Sciatic nerve (tissue), 2 donors: ENCODE data around the gene SCARB1. TPM values are rescaled to one million over a fixed set of nuclear protein-coding genes. Genes with fewer than 3 reads are reported as not detected.
"Not testable (repeated sequence)": the region's sequence is repeated elsewhere in the genome, so short reads cannot be mapped to it uniquely, and the experiment has no call there.

Experiments
- ATAC-seq: fragments of 200-7000 bp; cut with Tn5 transposase; one replicate; pipeline ENCODE4 v1.9.1; 2020; ENCODE audit warnings: mild to moderate bottlenecking, moderate library complexity
- DNase-seq: peaks from one replicate; pipeline ENCODE4 v3.0.0-alpha.2; 2020; ENCODE audit warnings: low spot score
- intact Hi-C: fragments of 100-400 bp; cut with DNase I; formaldehyde crosslinking; loops from one replicate; pipeline ENCODE4 v1.14.2; 2022
- total RNA-seq: library from RNA; stranded (reverse); fragmentation: NEBNext Ultra II Directional; extraction: Animal tissue kit (Norgen Biotek cat#: 25700); gene quantifications from one replicate; pipeline ENCODE4 v1.2.1, GENCODE V29; 2021
- donor health status: DM: no; HTN: no; CAD: no.
- donor health status: DM: no; HTN: no; CAD: no.

The SCARB1 gene
- total RNA-seq, 1 donor from 2014 or later: 69.2 TPM

DNA sequence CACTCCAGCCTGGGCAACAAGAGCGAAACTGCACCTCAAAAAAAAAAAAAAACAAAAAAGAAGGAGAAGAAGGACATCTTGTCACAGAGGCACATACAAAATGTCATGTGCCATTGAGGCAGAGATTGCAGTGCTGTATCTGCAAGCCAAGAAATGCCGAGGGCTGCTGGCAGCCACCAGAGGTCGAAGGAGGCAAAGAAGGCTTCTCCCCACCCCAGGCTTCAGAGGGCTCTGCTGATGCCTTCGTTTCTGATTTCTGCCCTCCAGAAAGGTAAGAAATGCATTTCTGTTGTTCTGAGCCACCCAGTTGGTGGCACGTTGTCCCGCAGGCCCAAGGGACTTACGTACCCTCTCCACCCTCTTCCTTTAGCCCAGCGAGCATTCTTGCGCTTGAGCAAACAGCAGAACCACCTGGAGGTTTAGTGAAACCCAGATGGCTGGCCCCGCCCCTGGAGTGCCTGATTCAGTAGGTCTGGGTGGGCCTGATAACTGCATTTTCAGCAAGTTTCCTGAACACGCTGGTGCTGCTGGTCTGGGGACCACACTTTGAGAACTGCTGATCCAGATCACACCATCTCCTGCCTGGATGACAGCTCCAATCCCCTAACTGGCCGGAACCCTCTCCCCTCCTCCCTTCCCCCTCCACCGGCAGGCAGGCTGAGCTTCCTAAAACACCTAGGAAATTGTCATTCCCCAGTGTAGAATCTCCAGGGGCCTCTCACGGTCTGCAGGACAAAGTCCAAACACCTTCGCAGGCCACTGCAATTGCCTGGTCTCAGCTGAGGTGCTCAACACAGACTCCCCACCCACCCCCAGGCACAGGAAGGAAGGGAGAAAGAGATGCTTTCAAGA lies 21.1 kb upstream of the SCARB1 start:
- no peak for DNase-seq
- ATAC-seq: no peak
- intact Hi-C loops: no loop called here

DNA sequence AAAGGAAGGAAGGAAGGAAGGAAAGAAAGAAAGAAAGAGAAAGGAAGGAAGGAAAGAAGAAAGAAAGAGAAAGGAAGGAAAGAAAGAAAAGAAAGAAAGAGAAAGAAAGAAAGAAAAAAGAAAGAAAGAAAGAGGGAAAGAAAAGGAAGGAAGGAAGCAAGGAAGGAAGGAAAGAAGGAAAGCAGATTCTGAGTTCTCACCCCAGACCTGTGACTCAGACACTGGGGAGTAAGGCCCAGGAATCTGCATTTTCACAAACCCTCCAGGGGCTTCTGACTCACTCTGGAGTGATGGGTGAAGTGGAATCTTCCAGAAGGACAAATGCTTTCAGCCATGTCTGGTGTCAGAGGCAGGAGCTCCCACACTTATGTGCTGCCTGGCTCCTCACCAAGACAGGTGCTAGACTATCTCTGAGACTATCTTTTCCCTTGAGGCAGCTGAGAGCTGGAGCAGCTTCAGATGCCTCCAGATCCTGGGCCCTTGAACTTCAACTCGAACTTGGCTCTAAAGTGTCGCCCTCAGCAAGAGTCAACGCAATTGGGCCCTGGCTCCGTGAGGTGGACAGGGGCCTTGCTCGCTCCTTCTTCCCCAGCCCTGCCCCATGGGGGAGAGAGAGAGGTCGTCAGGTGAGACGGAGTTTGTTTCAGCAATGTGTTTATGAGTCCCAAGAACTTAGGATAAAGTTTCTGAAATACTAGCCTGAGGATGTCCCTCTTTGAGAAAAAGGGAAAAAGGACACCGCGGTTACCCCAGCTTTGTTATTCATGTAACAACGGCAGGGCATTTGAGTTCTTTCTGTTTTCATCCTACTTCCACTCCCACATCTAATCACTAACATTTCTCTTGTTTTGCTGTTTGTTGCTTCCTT lies 19.8 kb upstream of the SCARB1 start:
- ATAC-seq: no peak
- no peak for DNase-seq
- intact Hi-C loops: no loop called here

DNA sequence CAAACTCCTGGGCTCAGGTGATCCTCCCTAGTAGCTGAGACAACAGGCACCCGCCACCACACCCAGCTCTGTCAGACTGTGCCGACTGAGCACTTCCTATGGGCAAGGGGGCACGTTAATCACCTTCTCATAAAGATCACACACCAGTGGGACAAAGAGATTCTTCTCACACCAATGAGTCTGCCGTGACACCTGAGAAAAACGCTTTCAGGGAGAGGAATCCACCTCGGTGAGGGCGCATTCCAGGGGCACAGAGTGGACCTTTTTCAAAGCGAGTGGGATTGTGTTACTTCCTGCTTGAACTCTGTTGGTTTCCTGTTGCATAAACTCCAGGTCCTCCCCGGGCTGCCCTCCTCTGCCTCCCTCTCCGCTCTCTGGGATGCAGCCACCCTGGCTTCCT lies 17.5 kb upstream of the SCARB1 start:
- no peak for DNase-seq
- ATAC-seq: peak; percentile 29
- intact Hi-C loops: no loop called here

DNA sequence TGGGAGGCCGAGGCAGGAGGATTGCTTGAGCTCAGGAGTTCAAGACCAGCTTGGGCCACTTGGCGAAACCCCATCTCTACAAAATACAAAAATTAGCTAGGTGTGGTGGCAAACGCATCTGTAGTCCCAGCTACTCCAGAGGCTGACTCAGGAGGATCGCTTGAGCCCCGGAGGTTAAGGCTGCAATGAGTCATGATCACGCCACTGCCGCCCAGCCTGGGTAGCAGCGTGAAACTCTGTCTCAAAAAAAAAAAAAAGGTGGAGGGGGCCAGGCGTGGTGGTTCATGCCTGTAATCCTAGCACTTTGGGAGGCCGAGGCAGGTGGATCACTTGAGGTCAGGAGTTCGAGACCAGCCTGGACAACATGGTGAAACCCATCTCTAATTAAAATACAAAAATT lies 16.7 kb upstream of the SCARB1 start:
- intact Hi-C loops, DNase-seq, ATAC-seq: not testable (repeated sequence)

DNA sequence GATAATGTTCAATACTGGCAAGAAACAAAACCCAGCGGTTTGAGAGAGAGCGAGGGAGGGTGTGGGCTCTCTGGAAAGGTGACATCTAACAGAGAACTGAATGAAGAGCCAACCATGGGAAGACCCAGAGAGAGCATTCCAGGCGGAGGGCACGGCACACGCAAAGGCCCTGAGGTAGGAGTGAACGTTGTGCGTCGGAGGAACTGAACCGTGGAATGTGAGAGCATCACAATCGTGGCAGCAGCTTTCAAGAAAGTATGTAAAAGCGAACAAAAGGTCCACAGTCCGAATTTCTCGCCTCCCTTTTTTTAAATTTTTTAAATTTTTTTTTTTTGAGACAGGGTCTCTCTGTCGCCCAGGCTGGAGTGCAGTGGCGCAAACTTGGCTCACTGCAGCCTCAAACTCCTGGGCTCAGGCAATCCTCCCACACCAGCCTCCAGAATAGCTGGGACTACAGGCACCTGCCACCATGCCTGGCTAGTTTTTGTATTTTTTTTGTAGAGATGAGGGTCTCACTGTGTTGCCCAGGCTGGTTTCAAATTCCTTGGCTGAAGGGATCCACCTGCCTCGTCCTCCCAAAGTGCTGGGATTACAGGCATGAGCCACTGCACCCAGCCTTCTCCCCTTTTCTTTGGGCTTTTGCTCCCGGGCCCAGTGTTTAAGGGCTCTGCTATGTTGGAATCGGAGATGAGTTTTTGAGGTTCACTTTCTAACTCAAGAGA lies 15.3 kb upstream of the SCARB1 start:
- intact Hi-C loops: no loop called here
- ATAC-seq: no peak
- no peak for DNase-seq

DNA sequence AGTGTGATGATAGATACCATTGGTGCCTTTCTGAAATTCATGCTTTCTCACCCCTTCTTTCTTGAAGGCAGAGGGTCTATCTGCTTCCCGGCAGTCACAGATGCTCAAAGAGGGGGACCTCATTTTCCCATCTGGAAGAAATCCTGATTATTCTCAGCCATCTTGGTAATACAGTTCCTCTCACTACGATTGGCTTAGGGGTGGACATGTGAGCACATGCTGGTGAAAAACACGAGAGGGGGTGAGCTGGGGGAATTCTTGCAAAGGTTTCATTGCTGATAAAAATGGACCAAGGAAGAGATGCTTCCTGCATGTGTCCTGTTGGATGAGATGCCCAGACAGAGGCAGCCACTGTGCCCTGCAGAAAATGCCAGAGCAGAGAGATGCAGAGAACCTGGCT lies 13.8 kb upstream of the SCARB1 start:
- no peak for ATAC-seq
- no peak for DNase-seq
- intact Hi-C loops: no loop called here

DNA sequence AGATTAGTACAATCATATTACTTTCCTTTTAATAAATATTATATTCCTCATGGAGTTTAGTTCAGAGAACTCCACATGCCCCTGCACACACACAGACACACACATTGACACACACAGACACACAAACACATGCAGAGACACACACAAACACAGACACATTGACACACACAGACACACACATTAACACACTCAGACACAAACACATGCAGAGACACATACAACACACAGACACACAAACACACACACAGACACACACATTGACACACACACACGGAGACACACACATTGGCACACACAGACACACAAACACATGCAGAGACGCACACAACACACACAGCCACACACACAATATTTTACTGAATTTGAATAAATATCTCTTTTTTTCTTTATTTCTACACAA lies 12.5 kb upstream of the SCARB1 start:
- ATAC-seq (no peak), DNase-seq (no peak)
- intact Hi-C loops: no loop called here

DNA sequence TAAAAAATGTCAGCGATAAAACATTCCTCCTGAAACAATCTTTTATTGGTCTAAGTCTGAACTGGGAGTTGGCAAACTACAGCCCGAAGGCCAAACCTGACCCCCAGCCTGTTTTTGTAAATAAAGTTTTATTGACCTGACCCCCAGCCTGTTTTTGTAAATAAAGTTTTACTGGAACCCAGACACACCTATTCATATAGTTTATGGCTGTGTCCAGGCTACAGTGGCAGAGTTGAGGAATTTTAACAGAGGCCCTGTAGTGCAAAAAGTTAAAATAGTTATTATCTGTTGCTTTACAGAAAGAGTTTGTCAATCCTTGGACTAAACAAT lies 12.1 kb upstream of the SCARB1 start:
- intact Hi-C loops: no loop called here
- ATAC-seq (no peak), DNase-seq (no peak)

DNA sequence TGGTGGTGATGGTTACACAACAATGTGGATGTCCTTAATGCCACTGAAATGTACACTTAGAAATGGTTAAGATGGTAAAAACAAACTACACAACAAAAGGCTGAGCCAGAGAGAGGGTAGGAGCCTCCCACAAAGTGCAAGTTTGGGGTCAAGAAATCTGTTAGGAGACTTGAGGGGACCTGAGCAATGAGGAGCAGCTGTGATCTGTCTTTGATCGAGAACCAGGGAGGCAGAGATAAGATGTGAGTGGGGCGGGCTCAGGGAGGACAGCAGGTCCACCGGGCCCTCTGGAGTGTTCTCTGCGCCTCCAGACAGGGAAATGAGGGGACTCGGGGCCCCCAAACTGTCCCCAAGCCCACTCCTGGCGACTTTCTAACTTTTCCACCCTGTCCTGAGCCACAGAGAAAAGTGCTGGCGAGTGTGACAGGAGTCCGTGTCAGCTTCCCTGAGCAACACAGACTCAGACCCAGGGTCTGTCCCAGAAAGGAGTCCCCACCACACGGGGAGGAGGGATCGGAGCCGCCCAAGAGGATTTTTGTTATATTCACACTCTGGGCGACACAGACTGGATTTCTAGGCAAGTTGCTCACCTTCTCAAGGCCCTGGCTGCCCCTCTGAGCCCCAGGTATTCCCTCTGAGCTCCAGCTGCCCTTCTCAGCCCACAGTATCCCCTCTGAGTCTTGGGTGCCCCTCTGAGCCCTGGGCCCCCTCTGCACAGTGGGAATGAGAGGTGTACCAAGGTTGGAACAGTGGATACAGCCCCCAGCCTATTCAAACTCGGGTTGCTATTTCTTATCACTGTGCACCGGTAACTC lies 11.5 kb upstream of the SCARB1 start:
- no peak for DNase-seq
- intact Hi-C loops: no loop called here
- no peak for ATAC-seq

DNA sequence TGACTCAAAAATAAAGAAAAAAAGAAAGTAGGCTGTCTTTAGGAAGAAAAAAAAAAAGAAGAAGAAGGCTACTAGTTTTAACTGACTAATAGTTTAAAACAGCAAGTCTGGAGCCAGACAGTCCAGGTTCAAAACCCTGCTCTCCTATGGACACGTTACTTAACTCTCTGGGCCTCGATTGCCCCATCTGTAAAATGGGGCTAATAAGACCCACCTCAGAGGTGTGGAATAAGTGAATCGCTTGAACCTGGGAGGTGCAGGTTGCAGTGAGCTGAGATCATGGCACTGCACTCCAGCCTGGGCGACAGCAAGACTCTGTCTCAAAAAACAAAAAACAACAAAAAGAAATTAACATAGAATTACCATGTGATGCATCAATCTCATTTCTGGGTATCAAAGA lies 10.5 kb upstream of the SCARB1 start:
- intact Hi-C loops: no loop called here
- DNase-seq: no peak
- no peak for ATAC-seq

DNA sequence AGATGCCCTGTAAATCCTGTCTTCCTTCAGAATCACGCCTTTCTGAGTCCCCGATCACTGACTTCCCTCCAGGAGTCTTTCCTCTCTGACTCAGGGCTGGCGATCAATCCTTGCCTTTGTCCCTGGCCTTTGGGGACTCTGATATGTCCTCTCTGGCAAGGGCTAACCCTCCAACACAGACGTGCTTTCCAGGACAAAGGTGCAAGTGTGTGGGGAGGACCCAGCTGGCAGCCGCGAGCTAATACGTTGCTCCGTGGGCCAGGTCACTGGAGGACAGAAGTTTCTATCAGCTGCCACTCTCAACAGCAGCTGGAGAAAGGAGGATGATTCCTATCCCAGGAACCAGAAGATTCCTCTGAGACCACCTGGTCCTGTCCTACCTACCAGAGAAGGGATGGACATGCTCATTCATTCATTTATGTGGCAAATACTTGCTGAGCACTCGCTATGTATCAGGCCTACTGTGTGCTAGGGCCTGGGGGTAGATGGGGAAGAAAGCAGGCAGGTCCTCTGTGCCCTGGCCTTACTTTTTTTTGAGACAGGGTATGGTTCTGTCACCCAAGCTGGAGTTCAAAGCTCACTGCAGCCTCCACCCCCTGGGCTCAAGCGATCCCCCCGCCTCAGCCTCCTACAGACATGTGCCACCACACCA lies 8.5 kb upstream of the SCARB1 start:
- DNase-seq: no peak
- peak; percentile 48 for ATAC-seq
- intact Hi-C loops: no loop called here

DNA sequence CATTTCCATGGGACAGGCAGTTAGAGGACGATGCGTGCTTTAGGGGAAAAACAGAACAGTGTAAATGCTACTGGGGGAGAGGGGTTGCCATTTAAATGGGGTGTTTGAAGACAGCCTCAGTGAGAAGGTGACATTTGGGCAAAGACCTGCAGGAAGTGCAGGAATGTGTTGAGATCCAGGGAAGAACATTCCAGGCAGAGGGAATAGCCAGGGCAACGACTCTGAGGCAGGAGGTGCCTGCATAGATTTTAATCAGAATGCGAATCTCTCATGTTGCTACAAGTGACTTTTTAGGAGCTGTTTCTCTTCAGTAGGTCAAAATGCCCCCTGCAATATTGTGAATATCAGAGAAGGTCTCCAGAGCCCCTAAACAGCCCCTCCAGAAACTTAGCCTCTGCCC lies 7.6 kb upstream of the SCARB1 start:
- DNase-seq (no peak), ATAC-seq (no peak)
- intact Hi-C loops: no loop called here

DNA sequence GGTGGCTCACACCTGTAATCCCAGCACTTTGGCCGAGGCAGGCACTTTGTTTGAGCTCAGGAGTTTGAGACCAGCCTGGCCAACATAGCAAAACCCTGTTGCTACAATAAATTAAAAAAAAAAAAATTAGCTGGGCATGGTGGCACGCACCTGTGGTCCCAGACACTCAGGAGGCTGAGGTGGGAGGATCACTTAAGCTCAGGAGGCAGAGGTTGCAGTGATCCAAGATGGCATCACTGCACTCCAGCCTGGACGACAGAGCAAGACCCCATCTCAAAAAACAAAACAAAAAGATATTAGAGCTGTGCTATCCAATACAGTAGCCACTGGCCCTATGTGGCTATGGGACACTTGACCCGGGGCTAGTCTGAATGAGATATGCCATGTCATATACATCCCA lies 6.9 kb upstream of the SCARB1 start:
- no peak for ATAC-seq
- no peak for DNase-seq
- intact Hi-C loops: no loop called here

DNA sequence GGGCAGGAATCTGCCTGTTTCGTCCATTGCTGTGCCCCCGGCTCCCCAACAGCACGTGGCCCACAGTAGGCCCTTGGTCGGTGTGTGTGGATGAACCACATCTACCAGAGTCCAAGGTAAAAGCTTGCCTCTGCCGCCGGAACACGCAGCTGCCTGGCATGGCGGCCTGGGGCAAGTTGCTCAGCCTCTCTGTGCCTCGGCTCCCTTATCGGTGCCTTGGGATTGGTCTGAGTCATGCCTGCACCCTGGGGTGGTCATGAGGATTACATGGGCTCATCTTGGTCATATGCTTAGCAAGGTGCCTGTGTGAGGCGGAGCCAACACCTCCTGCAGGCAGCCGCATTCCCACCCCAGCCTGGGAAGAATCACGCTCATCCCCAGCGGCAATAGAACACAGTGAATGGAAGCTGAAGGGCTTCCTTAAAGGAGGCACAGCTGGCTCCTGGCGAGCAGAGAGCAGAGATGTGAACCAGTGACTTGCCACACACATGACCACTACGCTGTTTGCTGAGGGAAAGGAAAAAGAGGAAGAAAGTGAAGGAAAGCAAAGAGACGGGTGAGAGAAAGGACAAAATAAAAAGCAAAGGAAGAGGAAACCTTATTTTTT lies 5.5 kb upstream of the SCARB1 start:
- DNase-seq (no peak), ATAC-seq (peak; percentile 72)
- intact Hi-C loops: no loop called here

DNA sequence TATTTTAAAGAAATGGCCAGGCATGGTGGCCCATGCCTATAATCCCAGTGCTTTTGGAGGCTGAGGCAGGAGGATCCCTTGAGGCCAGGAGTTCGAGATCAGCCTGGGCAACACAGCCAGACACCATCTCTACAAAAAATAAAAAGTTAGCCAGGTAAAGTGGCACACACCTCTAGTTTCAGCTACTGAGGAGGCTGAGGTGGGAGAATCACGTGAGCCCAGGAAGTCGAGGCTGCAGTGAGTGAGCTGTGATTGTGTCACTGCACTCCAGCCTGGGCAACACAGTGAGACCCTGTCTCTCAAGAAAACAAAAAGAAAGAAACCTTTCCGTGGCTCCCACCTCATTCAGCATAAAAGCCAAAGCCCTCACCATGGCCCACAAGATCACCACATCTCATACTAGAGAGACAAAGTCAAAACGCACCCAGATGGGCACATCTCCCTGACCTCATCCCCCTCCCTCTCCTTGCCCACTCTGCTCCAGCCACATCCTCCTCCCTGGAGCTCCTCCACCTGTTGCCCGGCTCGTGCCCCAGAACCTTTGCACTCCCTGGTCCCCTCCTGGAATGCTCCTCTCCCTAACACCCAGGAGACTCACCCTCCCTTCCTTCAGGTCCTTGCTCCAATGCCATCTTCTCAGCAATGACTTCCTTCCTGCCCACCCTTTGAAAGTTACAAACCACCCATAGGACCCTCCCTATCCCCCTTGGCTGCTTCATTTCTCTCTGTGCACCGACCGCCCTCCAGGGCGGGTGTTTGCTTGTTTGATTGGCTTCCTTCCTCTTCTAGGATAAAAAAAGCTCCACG lies 4.8 kb upstream of the SCARB1 start:
- no peak for DNase-seq
- intact Hi-C loops: no loop called here
- no peak for ATAC-seq

DNA sequence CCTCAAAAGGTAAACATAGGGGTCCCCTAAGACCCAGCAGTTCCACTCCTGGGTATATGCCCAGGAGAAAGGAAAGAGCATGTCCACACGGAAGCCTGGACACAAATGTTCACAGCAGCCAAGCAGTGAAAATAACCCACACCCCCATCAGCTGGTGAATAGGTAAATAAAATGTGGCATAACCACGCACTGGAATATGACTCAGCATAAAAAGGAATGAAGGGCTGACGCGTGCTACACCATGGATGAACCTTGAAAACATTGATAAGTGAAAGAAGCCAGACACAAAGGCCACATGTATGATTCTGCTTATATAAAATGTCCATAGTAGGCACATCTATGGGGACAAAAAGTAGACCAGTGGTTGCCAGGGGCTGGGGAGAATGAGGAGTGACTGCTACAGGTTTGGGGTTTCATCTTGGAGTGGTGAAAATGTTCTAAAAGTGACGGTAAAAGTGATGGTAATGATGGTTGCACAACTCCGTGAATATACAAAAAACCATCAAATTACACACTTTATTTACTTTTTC lies 3.8 kb upstream of the SCARB1 start:
- ATAC-seq (no peak), DNase-seq (no peak)
- intact Hi-C loops: no loop called here

DNA sequence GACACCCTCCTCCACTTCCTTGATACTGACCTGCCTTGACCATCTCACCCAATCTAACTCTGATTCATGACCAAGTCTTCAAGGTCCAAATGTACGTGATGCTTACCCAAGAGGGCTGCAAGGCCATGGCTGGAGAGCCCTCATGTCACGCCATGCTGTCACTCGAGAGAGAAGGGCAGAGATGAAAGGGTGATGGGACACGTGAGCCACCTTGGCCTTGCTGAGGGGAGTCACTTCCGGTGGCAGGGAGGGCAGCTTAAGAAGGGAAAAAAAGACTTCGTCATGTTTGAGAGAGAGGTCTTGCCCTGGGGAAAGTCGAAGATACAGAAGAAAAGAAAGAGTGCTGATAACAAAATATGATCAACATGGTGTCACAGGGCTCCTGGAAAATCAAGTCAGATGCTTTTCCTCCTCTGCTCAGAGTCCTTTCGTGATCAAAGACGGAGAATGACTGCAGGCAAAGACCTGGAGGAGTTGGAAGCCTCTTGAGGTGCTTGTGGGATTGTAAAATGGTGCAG lies 3.3 kb upstream of the SCARB1 start:
- intact Hi-C loops: no loop called here
- DNase-seq: no peak
- no peak for ATAC-seq
